Measurements from ENCODE around the gene GLYATL2. TPM values are rescaled to one million over a fixed set of nuclear protein-coding genes. Genes with fewer than 3 reads are reported as not detected.

The GLYATL2 gene
- total RNA-seq, 4 donors from 2014 or later: not detected

- TF ChIP-seq CTCF (IDR thresholded peaks at IDR 0.05) (no peak), POLR2A (IDR thresholded peaks at IDR 0.05) (no peak)
- no peaks in the 10 kb centered on the region for H3K27me3 ChIP-seq
- no peaks in the 10 kb centered on the region for H3K36me3 ChIP-seq
- DNase-seq: no peak
- H3K9me3 ChIP-seq: no peaks in the 10 kb centered on the region
- no peak overlapping the region for H3K4me3 ChIP-seq
- no peaks in the 10 kb centered on the region for H3K4me1 ChIP-seq
- no peak overlapping the region for H3K27ac ChIP-seq
These were observed 23.1 kb upstream of the GLYATL2 start for GRCh38 chr11:58867556-58867955.

- H3K9me3 ChIP-seq: no peaks in the 10 kb centered on the region
- H3K27me3 ChIP-seq: no peaks in the 10 kb centered on the region
- TF ChIP-seq POLR2A (IDR thresholded peaks at IDR 0.05) (no peak), CTCF (IDR thresholded peaks at IDR 0.05) (no peak)
- no peak for DNase-seq
- H3K4me1 ChIP-seq: no peaks in the 10 kb centered on the region
- no peaks in the 10 kb centered on the region for H3K36me3 ChIP-seq
- no peak overlapping the region for H3K4me3 ChIP-seq
- H3K27ac ChIP-seq: no peak overlapping the region
These were observed 22.3 kb upstream of the GLYATL2 start for GRCh38 chr11:58866788-58867187.

GRCh38 chr11:58864335-58864734 lies 19.8 kb upstream of the GLYATL2 start:
- H3K4me3 ChIP-seq: no peak overlapping the region
- H3K27ac ChIP-seq: no peak overlapping the region
- H3K4me1 ChIP-seq: no peaks in the 10 kb centered on the region
- no peaks in the 10 kb centered on the region for H3K9me3 ChIP-seq
- TF ChIP-seq CTCF (IDR thresholded peaks at IDR 0.05) (no peak), POLR2A (IDR thresholded peaks at IDR 0.05) (no peak)
- H3K27me3 ChIP-seq: no peaks in the 10 kb centered on the region
- no peak for DNase-seq
- no peaks in the 10 kb centered on the region for H3K36me3 ChIP-seq

GRCh38 chr11:58863697-58864096 lies 19.2 kb upstream of the GLYATL2 start:
- TF ChIP-seq CTCF (IDR thresholded peaks at IDR 0.05): no peak
- no peak for TF ChIP-seq POLR2A (IDR thresholded peaks at IDR 0.05)
- no peaks in the 10 kb centered on the region for H3K4me1 ChIP-seq
- H3K27ac ChIP-seq: no peak overlapping the region
- H3K4me3 ChIP-seq: no peak overlapping the region
- no peaks in the 10 kb centered on the region for H3K36me3 ChIP-seq
- no peaks in the 10 kb centered on the region for H3K27me3 ChIP-seq
- no peaks in the 10 kb centered on the region for H3K9me3 ChIP-seq
- DNase-seq: no peak

DNA sequence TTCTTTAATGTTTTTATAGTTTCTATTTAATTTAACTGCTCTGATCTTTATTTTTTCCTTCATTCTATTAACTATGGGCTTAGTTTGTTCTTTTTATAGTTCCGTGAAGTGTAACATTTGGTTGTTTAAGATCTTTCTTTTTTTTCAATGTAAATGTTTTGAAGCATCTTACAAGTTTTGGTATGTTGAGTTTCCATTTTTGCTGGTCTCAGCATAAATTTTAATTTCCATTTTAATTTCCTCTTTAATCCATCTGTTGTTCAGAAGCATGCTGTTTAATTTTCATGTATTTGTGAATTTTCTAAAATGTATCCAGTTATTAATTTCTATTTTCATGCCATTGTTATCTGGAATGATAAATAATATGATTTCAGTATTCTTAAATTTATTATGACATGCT lies 17.0 kb upstream of the GLYATL2 start:
- Histone ChIP-seq H3K27ac (no peak overlapping the region), H3K27me3 (no peaks in the 10 kb centered on the region), H3K36me3 (no peaks in the 10 kb centered on the region), H3K4me1 (no peaks in the 10 kb centered on the region), H3K4me3 (no peak overlapping the region), H3K9me3 (no peaks in the 10 kb centered on the region)
- TF ChIP-seq POLR2A (IDR thresholded peaks at IDR 0.05): no peak
- TF ChIP-seq CTCF (IDR thresholded peaks at IDR 0.05): no peak
- DNase-seq: no peak

- no peaks in the 10 kb centered on the region for H3K36me3 ChIP-seq
- no peaks in the 10 kb centered on the region for H3K4me1 ChIP-seq
- no peak for DNase-seq
- TF ChIP-seq CTCF (IDR thresholded peaks at IDR 0.05): no peak
- TF ChIP-seq POLR2A (IDR thresholded peaks at IDR 0.05): no peak
- no peak overlapping the region for H3K27ac ChIP-seq
- no peak overlapping the region for H3K4me3 ChIP-seq
- no peaks in the 10 kb centered on the region for H3K9me3 ChIP-seq
- H3K27me3 ChIP-seq: no peaks in the 10 kb centered on the region
These were observed 12.3 kb upstream of the GLYATL2 start for GRCh38 chr11:58856806-58857205.

Measured in Peyer's patch (tissue), 4 donors.